Measurements from ENCODE around the gene HIVEP1.

GRCh38 chr6:12160326-12160725 lies 148.2 kb downstream of the HIVEP1 start:
- TF ChIP-seq POLR2A (IDR thresholded peaks at IDR 0.05; ENCODE audit: extremely low read depth, insufficient read length) = no peak
- TF ChIP-seq CTCF (IDR thresholded peaks at IDR 0.05; ENCODE audit: low read depth, low read length) = no peak

All from NB4 (cell line).